Endothelial cell (in vitro differentiated cells): Measurements from ENCODE around the gene BTBD6. TPM values are rescaled to one million over a fixed set of nuclear protein-coding genes. Genes with fewer than 3 reads are reported as not detected.

Experiments
- DNase-seq: peaks from one replicate; pipeline ENCODE4 v3.0.0; 2021; ENCODE audit warnings: low spot score
- H3K27ac Mint-ChIP-seq: one replicate; pipeline ENCODE4 v1.8.0; 2021; ENCODE audit warnings: mixed read lengths, inconsistent platforms; ENCODE audit not compliant: unreplicated experiment
- H3K27me3 Mint-ChIP-seq: one replicate; pipeline ENCODE4 v1.8.0; 2021; ENCODE audit warnings: mild to moderate bottlenecking, moderate library complexity, mixed read lengths, inconsistent platforms; ENCODE audit not compliant: unreplicated experiment
- H3K36me3 Mint-ChIP-seq: one replicate; pipeline ENCODE4 v1.8.0; 2021; ENCODE audit warnings: mild to moderate bottlenecking, low read depth, mixed read lengths, inconsistent platforms; ENCODE audit not compliant: unreplicated experiment
- H3K4me1 Mint-ChIP-seq: one replicate; pipeline ENCODE4 v1.8.0; 2021; ENCODE audit warnings: mild to moderate bottlenecking, mixed read lengths, inconsistent platforms; ENCODE audit not compliant: unreplicated experiment
- H3K4me3 Mint-ChIP-seq: one replicate; pipeline ENCODE4 v1.8.0; 2021; ENCODE audit warnings: mild to moderate bottlenecking, mixed read lengths, inconsistent platforms; ENCODE audit not compliant: unreplicated experiment
- H3K9me3 Mint-ChIP-seq: one replicate; pipeline ENCODE4 v1.8.0; 2021; ENCODE audit warnings: mixed read lengths, inconsistent platforms; ENCODE audit not compliant: unreplicated experiment
- total RNA-seq: library from RNA; stranded (reverse); fragmentation: NEBNext Ultra II Directional; extraction: Animal tissue kit (Norgen Biotek cat#: 25700); gene quantifications from one replicate; pipeline ENCODE4 v1.2.1, GENCODE V29; 2021; ENCODE audit not compliant: unreplicated experiment
- TF ChIP-seq, protein P1 (sequence below): fragments of 200-600 bp; sonication (generic); IDR thresholded peaks from one replicate; pipeline ENCODE4 v1.5.0; 2021; ENCODE audit warnings: antibody characterized with exemption; ENCODE audit not compliant: unreplicated experiment

Gene BTBD6
- total RNA-seq, 1 donor from 2014 or later = 45.1 TPM

DNA sequence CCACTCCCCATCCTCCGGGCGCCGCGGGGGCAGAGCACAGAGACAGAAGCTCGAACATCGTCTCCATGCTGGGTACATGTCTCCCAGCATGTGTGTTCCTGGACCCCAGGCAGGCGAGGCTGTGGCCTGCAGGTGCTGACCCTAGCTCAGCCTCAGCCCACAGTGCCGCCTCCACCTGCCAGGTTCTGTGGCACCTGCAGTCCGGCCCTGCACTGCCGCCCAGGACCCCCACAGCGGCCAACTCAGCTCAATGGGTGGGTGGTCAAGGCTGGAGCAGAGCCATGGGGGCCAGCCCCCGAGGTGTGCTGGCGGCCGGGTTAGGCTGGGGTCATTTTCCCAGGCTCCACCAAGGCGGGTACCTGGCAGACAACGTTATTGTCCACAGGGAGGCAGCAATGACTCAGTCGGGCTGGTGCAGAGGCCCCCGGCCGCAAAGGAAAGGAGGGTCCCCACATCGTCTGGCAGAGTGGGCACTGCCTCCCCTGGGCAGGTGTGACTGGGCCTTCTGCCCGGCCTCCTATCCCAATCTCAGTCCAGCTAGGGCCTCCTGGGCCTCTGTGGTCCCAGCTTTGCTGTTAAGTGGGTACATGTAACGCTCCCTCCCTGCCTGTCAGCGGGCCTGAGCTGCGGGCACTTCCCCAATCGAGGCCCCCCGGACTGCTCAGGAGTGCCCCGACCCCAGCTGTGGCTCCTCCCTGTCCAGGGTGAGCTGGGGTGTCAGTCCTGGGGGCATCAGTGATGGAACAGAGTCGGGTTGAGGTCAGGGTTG, 47.0 kb upstream of the BTBD6 start:
- TF ChIP-seq, protein P1, sequence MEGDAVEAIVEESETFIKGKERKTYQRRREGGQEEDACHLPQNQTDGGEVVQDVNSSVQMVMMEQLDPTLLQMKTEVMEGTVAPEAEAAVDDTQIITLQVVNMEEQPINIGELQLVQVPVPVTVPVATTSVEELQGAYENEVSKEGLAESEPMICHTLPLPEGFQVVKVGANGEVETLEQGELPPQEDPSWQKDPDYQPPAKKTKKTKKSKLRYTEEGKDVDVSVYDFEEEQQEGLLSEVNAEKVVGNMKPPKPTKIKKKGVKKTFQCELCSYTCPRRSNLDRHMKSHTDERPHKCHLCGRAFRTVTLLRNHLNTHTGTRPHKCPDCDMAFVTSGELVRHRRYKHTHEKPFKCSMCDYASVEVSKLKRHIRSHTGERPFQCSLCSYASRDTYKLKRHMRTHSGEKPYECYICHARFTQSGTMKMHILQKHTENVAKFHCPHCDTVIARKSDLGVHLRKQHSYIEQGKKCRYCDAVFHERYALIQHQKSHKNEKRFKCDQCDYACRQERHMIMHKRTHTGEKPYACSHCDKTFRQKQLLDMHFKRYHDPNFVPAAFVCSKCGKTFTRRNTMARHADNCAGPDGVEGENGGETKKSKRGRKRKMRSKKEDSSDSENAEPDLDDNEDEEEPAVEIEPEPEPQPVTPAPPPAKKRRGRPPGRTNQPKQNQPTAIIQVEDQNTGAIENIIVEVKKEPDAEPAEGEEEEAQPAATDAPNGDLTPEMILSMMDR = no peak
- H3K4me1 Mint-ChIP-seq = peaks cover 36% of the 10 kb centered on the region
- no peak overlapping the region for H3K4me3 Mint-ChIP-seq
- H3K9me3 Mint-ChIP-seq = no peaks in the 10 kb centered on the region
- H3K27me3 Mint-ChIP-seq = peaks cover 19% of the 10 kb centered on the region
- no peak for DNase-seq
- peak overlapping the region; percentile 74 for H3K27ac Mint-ChIP-seq
- H3K36me3 Mint-ChIP-seq = no peaks in the 10 kb centered on the region

GRCh38 chr14:105201925-105202513, 46.3 kb upstream of the BTBD6 start:
- H3K9me3 Mint-ChIP-seq = no peaks in the 10 kb centered on the region
- peaks cover 19% of the 10 kb centered on the region for H3K27me3 Mint-ChIP-seq
- peak overlapping the region; percentile 74 for H3K27ac Mint-ChIP-seq
- H3K4me3 Mint-ChIP-seq = no peak overlapping the region
- TF ChIP-seq, protein P1 = no peak
- no peaks in the 10 kb centered on the region for H3K36me3 Mint-ChIP-seq
- no peak for DNase-seq
- H3K4me1 Mint-ChIP-seq = peaks cover 36% of the 10 kb centered on the region

DNA sequence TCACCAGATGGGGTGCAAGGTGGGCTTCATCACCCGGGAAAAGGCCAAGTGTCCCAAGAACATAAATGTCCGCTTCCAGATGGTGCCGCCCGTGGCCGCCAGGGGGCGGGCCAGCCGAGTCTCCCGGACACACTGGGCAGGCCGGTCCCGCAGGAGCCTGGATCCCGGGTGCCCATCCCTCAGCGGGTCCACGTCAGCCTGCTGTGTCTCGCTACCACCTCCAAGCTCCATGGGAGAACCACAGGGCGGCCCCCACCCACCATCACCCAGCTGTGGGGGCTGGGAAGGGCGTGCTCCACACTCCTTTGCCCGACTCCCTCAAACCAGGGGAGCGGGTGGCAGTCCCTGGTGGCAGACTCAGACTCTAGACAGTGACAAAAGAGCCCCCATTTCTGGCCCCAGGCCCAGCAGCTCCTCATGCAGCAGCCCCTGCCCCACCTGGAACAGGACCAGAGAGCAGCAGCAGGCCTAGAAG, 45.2 kb upstream of the BTBD6 start:
- DNase-seq = peak; percentile 89
- no peak overlapping the region for H3K27ac Mint-ChIP-seq

DNA sequence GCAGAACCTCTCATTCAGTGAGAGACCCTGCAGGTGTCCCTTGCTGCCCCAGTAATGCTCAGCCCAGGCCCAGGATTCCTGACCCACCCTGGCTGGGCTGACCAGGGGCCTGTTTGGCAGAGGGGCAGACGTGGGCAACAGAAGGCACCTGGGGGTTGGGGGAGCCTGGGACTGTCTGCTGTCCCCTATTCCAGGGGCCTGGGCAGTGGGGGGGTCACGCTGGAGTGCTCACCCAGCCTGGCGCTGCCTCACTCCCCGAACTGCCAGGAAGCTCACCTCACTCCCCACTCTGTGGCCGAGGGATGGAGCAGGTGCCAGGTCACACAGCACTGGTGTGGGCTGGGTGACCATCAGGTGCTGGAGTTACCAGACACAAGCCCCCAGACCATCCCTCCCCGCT, 44.6 kb upstream of the BTBD6 start:
- no peak overlapping the region for H3K4me3 Mint-ChIP-seq
- no peak for DNase-seq
- peaks cover 18% of the 10 kb centered on the region for H3K27me3 Mint-ChIP-seq
- no peaks in the 10 kb centered on the region for H3K36me3 Mint-ChIP-seq
- TF ChIP-seq, protein P1 = no peak
- no peak overlapping the region for H3K27ac Mint-ChIP-seq
- H3K4me1 Mint-ChIP-seq = peaks cover 28% of the 10 kb centered on the region
- H3K9me3 Mint-ChIP-seq = no peaks in the 10 kb centered on the region

More for the DNA sequence above, 45.2 kb upstream of the BTBD6 start:
- Mint-ChIP-seq H3K9me3 (no peaks in the 10 kb centered on the region), H3K4me3 (no peak overlapping the region), H3K4me1 (peaks cover 32% of the 10 kb centered on the region), H3K36me3 (no peaks in the 10 kb centered on the region), H3K27me3 (peaks cover 18% of the 10 kb centered on the region)
- TF ChIP-seq, protein P1 = peak; percentile 96
